Activated T-helper 9 cell treated with anti-CD3 and anti-CD28 coated beads, Interleukin-2, amount 50 U/mL, for 16 hours (primary cell): ENCODE measurements around the gene VPS33A.
"Not testable (repeated sequence)": the region's sequence is repeated elsewhere in the genome, so short reads cannot be mapped to it uniquely, and the experiment has no call there.

ENCODE experiments used
- DNase-seq: peaks from one replicate; pipeline ENCODE4 v3.0.0-alpha.2; 2020; ENCODE audit warnings: low read depth

Gene VPS33A

DNA sequence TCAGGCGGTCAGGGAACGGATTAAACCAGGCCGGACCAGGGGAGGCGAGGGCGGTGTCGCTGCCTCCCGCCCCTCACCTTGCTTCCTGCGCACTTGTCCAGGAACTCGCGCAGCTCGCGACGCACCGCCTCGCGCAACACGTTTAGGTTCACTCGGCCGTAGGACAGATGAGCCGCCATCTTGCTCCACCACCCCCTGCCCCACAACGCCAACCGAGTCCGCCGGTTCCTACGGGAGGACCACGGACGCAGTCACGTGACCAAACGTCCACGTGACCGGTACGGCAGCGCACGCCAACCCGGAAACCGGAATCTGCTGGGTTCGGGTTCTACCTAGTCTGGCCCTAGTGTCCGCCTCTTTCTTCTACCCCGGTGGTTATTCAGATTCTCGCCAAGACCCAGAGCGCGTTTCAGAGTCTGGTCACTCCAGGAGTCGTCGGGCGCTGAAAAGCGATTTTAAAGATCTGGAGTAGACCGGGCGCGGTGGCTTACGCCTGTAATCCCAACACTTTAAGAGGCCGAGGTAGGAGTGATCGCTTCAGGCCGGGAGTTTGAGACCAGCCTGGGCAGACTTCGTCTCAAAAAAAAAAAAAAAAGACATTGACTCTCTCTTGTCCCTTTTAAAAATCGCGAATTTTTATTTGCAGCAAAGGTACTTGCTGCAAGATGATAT lies at the start of gene VPS33A:
VPS33A (minus strand) TSS at position 265 of the 672 bp plus-strand sequence; CDS start at position 179, 86 bp downstream.
- peak; percentile 91 for DNase-seq

DNA sequence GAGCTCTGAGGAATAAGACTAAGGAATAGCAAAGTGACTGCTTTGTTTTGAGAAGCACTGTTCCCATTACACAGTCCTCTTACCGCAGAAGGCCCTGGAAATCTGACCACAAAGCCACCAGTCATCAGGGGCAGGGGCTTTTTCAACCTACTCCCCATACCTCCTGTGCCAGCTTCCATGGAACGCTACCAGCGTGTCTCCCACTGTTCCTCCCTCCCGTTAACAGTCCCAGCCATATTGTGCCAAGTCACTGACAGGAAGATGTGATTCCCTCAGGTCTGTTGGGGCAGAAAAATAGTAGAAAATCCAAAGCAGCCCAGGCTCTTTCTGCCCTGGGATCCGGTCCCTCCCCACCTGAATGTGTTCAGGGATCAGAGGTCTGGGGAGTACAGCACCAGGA lies 46.6 kb upstream of the VPS33A start:
- no peak for DNase-seq

DNA sequence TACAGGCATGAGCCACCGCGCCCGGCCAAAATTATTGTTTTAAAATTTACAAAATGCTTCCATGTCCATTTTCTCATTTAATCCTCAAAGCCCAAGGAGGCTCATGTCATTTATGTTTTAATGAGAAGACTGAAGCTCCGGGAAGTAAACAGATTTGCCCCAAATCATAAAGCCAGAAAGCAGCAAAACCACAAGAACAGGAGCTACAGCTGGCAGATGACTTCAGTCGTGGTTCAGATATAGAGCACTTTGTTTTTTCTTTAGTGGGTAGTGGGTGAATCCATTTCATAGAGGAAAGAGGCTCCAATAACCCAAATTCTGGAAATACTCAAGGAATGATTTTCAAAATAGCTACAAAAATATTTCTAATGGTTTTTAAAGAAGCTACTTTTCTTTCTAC lies 45.4 kb upstream of the VPS33A start:
- no peak for DNase-seq

DNA sequence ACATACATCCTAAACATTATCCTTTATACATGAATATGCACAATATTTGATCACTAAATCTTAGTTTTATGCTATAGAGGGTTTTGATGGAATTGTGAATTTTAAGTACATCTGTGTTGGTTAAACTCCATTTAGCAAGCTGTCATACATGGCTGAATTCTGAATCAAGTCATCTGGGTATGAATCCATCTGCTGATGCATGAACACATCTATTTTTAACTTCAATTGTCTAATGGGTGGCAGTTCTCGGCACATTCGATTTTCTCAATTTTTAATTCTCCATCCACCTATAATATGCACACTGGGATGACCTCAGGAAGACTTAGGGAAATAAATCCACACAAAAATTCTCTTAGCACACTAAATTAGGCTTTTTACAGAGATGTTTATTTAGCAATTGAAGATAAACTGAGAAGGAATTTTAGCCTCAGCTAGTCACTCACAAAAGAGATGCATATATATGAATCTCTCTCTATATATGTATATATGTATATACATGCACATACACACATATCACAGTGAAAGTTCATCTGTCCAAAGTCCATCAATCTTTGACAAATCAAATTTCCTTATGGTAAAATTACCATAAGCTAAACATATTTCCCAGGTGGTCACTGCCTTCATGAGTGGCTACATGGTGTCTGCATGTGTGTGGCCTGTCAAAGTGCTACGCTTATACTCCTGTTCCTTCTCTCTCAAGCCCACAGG lies 44.5 kb upstream of the VPS33A start:
- DNase-seq: no peak

DNA sequence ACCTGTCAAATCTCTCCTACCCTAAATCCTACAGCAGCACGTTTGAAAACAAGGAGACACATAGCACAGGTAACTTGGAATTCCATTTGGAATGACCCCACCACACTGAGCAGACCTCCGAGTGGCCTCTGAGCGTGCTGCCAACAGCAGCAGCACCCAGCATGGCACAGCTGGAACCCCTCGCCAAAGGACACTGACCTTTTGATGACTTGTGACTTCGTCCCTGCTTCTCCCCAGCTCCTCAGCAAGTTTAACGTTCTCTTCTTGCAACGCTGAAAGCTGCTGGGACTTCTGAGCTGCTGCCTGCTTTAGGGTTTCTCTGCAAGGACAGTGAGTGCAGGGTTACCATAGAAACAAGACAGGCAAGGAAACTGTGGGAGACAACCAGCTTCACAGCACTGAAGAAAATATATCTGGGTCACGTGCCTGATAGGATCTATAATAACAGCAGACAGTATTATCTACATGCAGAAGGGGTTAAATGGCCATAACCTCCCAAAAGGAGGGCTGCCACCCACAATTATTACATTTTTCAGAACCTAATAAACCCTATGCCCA lies 43.3 kb upstream of the VPS33A start:
- no peak for DNase-seq

DNA sequence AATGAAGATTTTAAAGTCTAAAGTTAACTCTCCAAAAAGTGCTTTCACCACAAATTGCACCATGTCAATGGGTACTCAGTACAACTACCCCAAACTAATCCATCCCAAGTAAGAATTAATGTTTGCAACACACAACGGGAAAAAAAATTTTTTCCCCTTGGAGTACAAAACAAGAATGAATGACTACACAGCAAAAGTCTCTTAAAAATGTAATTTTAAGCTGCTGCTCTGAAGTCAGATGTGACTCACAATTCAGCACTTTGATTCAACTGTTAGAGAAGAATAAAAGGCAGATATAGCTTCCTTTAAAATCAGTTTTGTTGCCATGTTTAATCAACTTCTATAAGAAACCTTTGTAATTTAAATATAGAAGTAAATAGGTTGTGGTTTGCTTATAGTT lies 42.5 kb upstream of the VPS33A start:
- DNase-seq: no peak

DNA sequence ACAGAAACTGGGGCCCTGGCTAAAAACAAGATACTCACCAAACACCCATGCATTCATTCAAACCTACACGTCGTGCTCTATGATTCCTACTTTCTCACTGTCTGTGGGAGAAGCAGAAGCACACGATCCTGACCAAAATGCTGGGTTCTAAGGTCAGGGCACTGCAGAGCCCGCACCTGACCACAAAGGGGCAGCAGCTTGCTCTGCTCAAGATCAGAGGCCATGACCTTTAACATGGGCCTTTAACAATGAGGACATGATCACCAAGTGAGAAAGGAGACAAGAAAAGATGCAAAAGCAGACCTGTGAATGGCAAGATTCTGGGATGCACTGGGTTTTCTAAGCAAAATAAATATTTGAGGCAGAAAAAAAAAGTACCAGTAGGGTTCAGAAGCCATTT lies 40.1 kb upstream of the VPS33A start:
- DNase-seq: no peak

DNA sequence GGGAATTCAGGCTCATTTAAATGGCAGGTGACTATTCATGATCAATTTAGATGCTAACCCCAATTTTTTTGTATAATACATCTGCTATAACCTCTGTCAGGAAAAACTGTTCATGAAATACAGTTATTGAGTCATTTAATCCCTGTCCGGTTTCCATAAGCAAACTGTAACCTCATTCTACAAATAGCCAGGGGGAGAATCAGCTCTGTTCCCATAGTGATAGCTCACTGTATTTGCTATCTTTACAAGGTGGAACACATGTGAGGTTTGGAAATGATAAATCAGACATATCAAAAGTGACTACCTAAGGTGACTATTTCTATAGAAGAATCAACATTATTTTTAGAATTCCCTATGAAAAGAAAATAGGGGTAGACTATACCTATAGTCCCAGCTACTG lies 38.6 kb upstream of the VPS33A start:
- DNase-seq: no peak

DNA sequence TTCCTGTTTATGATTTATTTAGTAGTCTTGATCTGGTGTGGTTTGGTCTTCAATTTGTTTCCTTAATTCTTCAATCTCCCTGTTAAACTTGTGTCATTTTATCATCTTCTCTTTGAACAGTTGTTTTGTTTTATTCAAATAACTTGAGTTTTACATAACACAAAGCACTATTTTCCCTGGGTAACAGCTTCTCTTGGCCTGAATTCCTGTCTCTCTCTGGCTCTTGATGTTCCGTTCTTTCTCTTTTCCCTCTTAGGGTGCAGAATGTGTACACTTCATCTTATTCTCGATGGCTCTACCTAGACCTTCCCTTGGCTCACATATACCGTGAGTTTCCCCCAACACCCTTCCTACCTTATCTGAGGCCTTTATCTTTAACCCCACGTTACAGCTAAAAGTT lies 36.8 kb upstream of the VPS33A start:
- no peak for DNase-seq

DNA sequence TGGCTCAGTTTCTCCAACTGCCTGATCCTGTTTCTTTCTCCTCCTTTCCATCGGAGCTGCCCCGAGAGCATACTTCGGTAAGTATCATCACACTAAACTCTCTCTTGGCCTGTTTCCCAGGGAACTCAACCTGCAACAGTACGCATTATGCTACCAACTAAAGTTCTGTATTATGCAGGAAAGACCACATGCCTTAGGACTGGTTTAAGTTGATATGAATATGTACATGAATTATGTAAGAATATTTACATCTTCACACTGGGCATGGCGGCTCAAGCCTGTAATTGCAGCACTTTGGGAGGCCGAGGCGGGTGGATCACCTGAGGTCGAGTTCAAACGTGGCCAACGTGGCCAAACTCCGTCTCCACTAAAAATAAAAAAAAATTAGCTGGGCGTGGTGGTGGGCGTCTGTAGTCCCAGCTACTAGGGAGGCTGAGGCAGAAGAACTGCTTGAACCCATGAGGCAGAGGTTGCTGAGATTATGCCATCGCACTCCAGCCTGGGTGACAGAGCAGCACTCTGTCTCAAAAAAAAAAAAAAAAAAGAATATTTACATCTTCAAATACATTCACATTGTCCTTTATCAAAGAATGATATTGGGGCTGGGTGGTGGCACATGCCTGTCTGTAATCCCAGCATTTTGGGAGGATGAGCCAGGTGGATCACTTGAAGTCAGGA lies 31.9 kb upstream of the VPS33A start:
- DNase-seq: no peak

DNA sequence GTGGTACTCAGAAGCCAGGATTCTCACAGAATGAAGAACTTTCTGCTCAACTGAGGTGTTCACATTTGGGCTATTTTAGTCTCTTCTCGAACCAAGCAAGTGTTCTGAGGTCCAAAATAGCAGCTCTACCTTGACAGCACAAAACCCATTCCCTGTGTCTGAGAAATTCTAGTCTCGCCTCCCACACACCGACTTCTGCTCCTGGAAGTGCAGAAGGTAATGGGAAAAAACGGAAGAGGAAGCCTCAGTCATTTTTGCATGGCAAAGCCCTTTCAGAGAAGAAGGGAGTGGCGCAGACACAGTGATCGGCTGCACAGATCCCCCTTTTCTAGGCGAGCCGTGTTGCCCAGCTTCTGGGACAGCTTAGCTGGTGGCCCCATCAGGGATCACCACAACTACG lies 31.2 kb upstream of the VPS33A start:
- DNase-seq: no peak

DNA sequence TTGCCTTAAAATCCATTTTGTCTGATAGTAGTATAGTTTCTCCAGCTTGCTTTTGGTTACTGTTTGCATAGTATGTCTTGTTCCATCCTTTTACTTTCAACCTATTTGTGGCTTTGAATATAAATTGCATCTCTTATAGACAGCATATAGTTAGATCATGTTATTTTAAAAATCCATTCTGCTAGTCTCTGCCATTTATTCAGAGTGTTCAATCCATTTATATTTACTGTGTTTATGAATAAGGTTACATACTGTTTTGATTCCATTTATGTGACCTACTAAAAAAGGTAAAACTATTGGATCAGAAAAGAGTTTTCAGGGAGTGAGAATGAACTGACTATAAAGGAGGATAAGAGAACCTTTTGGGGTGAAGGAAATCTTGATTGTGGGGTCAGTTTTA lies 29.6 kb upstream of the VPS33A start:
- DNase-seq: no peak

DNA sequence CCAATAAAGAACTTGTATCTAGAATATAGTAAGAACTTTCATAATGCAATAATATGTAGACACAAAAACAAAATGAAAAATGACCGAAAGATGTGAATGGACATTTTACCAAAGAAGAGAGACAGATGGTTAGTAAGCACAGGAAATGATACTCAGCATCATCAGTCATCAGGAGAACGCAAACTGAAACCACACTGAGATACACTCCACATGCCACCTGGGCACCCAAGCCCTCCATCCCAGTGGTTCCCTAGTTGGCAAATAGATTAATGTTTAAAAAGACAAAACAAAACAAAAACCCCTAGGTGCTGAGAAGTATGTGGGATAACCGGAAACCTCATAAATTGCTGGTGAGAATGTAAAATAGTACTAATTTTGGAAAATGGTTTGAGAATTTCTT lies 26.8 kb upstream of the VPS33A start:
- DNase-seq: no peak

DNA sequence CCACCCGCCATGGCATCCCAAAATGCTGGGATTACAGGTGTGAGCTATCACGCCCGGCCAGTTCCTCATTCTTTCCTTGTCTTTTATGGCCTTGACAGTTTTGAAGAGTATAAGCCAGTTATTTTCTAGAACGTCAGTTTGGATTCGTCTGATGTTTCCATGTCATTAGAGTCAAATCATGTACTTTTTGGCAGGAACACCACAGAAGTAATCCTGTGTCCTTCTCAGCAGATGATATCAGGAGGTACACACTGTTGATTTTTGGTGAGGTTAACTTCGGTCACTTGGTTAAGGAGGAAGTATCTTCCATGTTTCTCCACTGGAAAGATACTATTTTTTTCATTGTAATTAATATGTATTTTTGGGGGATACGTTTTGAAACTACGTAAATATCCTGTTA lies 25.1 kb upstream of the VPS33A start:
- no peak for DNase-seq

DNA sequence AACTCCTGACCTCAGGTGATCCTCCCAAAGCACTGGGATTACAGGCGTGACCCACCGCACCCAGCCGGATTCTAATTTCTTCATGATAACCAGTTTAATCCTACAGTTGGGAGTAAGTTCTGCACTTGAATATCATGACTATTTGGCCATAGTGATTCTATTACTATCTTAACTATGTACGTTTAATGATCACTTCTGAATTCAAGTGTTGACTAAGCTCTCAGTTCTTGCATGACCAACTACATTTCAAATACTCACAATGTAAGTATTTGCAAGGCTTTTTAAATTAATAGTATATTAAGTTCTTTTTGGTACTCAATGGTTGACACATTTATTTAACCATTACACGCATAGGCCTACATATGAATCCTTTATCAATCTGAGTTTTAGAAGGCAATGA lies 17.4 kb upstream of the VPS33A start:
- DNase-seq: no peak

DNA sequence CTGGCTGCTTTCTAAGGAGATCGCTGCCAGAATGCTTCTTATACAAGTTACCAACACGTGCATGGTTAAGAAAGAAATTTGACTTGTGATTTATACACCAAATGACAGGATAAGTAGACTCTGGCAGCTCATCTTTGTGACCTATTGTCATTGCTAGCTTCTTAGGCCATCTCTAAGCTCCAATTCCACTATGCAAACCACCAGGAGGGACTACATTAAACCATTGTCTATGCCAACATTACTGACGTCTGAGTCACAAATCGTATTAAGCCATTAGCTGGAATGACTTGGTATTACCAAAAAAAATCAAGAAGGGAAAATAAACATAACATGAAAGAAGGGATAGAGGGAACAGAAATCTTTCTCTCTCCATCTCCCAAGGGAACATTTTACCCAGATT lies 15.8 kb upstream of the VPS33A start:
- no peak for DNase-seq

DNA sequence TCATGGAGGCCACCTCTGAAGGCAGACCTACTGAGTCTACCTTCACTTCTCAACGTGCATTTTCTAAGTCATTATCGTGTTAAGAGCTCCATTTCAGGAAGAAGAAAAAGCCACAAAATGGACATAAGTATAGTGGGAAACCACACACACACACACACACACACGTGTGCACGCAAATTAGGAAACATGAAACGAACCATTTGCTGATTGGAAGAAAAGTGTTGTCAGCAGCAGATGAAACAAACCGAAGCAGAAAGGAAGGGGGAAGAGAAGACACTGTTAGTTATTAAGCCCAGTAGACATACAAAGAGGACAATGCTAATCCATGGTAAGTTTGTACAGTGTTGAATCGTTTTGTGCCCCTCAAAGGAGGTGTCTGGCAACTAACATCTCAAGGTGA lies 9.9 kb upstream of the VPS33A start:
- no peak for DNase-seq

DNA sequence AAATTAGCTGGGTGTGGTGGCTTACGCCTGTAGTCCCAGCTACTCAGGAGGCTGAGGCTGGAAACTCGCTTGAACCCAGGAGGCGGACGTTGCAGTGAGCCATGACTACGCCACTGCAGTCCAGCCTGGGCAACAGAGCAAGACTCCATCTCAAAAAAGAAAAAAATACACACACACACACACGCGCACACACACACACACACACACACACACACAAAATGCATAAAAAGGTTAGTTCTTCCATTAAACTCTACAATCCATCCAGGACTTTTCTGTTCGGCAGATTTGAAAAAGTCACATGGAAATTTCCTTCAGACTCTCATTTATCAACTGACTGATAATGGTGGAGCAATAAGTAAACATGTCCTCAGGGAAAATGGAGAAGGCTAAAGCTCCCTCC lies 9.2 kb upstream of the VPS33A start:
- no peak for DNase-seq

DNA sequence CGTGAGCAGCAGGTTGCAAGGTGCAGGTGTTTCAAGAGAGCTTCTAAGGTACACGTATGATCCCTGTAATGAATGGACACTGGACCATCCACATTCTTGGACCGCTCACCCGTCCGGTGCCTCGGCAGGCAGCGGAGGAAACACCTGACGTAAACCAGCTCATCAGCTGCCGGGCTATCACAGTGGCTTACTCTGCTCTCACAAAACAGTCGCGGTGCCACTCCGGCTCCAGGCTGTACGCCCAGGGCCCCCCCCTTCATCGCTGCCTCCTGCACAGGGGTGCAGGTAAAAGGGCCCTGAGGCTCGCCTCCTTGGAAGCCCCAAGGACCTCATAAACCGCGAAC lies 436 bp downstream of the VPS33A start:
- DNase-seq: peak; percentile 24

DNA sequence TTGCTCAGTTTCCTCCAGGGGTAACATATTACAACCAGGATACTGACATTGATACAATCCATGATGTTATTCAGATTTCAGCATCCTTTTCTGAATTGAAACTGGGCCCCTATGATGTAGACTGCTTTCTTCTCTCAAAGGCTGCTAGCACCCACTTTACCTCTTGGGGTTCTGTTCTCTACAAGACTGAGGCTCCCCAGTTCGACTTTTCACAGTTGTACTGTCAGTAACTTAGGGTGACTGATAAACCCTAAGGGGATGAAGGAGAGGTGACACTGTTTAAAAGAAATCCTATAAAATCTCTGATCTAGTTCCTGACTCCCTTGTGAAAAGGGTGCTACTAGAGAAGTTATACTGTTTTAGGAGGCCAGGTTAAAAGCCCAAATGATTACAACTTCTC lies 818 bp downstream of the VPS33A start:
- no peak for DNase-seq

DNA sequence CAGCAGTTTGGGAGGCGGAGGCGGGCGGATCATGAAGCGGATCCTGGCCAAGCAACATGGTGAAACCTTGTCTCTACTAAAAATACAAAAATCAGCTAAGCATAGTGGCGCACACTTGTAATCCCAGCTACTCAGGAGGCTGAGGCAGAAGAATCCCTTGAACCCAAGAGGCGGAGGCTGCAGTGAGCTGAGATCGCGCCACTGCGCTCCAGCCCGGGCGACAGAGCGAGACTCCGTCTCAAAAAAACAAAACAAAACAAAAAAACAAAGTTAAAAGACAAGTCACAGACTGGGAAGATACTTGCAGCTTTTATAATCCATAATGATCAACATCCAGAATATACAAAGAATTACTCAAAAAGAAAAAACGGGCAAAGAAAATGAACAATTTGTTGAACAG lies 5.6 kb downstream of the VPS33A start:
- not testable (repeated sequence) for DNase-seq

DNA sequence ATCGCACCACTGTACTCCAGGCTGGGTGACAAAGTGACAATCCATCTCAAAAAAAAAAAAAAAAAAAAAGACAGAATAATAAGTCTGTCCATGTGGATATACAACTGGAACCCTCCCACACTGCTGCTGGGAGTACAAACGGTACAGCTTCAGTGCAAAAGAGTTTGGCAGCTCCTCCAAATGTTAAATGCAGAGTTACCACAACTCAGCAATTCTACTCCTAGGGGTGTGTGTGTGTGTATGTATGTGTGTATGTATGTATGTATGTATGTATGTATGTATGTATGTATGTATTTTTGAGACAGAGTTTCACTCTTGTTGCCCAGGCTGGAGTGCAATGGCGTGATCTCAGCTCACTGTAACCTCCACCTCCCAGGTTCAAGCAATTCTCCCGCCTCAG lies 7.4 kb downstream of the VPS33A start:
- DNase-seq: not testable (repeated sequence)

DNA sequence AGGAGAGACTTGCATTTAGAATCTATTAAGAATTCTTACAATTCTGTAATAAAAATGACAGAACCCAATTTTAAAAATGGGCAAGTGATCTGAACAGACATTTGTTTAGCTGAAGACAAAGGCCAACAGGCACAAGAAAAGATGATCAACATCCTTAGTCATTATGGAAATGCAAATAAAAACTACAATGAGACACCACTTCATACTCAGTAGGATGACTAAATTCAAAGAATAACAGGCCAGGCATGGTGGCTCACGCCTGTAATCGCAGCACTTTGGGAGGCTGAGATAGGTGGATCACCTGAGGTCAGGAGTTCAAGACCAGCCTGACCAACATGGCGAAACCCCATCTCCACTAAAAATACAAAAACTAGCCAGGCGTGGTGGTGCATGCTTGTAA lies 7.8 kb downstream of the VPS33A start:
- DNase-seq: not testable (repeated sequence)
